Germinal center (tissue), 1 donor: ENCODE results near the gene DLX4.
A peak's percentile ranks its signal among the peaks of the same experiment; 100 is the strongest.

ENCODE experiments used
- DNase-seq: peaks from one replicate; pipeline ENCODE4 v3.0.0; 2012; ENCODE audit warnings: mixed read lengths, low spot score

The DLX4 gene

GRCh38 chr17:49987290-49987585 lies 18.2 kb downstream of the DLX4 start:
- no peak for DNase-seq

- DNase-seq: no peak
Measured at GRCh38 chr17:49987681-49988441, 18.9 kb downstream of the DLX4 start.

DNA sequence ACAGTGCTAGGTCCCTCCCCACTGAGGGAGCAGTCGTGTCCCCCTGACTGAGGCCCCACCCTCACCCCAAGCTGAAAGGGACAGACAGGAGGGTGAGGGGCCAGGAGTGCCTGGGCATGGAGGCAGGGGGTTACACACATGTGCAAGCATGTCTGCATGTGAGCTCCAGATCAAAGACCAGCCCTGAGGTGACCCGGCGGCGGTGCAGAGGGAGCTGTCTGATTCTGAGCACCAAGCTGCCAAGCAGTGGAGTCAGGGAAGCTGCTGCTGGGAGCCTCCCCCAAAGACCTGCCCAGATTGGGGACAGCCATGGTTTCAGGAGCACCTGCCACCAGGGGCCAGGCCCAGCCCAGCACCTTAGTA lies 20.5 kb downstream of the DLX4 start:
- DNase-seq: no peak

DNA sequence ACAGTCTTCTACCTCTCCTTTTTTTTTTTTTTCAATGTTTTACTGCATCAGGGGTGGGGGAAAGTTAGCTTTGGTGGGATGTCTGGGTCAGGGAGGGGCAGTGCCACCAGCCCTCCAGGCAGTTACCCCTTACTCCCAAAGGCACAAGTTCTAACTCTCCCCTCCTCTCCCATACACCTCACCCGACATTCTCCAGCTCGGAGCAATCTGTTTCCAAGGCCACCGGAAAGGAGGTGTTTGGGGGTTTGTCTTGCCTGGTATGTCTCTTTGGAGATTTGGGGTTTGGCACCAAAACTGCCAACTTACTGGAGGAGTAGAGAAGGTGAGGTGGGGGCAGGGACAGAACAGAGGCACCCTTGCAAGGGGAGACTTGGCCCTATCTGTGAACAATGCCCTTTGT lies 21.3 kb downstream of the DLX4 start:
- no peak for DNase-seq

GRCh38 chr17:49990921-49991320 lies 21.9 kb downstream of the DLX4 start:
- DNase-seq: no peak

GRCh38 chr17:49991409-49991808 lies 22.4 kb downstream of the DLX4 start:
- DNase-seq: no peak

GRCh38 chr17:49992191-49992932 lies 23.4 kb downstream of the DLX4 start:
- no peak for DNase-seq

DNA sequence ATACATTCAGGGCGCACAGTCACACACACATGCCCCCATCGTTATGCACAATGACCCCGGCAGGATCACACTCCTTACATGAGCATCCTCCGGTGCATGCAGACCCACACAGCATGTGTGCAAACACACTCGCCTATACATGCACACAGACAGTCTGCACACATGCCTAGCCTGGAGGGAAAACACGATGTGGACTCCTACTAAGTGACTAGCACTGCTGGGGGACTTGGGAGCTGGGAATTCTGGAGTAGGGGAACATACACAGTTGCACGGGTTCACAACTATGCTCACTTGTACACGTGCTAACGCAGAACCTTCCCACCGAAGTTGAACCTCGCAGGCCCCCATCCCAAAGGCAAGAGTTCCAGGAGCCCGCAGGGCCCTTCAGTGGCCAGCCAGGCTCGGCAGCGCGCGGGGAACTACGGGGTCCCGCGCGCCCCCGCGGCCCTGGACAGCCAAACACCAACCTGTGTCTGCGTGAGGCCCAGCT lies 24.0 kb downstream of the DLX4 start:
- DNase-seq: no peak

DNA sequence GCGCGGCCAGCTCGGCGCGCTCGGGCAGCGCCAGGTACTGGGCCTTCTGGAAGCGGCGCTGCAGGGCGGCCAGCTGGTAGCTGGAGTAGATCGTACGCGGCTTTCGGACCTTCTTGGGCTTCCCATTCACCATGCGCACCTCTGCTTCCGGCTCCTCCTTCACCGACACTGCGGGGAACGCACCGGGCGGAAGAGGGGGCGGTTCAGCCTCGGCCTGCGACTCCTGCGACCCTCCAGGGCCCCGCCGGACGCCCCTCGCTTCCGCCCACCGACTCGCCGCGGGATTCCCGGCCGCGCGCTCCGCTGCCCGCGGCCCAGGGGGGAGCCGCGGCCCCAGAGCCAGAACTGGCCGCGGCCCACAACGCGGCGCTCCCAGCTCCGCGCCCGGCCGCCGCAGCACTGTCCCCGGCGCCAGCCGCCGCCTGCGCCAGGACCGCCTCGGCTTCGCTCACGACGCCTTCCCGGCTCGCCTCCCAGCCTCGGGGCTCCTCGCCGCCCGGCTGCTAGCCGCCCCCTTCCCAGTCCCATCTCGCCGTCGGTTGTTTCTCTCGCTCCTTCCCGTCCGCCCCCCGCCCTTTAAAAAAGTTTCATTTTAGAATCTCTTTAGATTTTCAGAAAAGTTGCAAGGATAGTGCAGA lies 24.6 kb downstream of the DLX4 start:
- DNase-seq: no peak

DNA sequence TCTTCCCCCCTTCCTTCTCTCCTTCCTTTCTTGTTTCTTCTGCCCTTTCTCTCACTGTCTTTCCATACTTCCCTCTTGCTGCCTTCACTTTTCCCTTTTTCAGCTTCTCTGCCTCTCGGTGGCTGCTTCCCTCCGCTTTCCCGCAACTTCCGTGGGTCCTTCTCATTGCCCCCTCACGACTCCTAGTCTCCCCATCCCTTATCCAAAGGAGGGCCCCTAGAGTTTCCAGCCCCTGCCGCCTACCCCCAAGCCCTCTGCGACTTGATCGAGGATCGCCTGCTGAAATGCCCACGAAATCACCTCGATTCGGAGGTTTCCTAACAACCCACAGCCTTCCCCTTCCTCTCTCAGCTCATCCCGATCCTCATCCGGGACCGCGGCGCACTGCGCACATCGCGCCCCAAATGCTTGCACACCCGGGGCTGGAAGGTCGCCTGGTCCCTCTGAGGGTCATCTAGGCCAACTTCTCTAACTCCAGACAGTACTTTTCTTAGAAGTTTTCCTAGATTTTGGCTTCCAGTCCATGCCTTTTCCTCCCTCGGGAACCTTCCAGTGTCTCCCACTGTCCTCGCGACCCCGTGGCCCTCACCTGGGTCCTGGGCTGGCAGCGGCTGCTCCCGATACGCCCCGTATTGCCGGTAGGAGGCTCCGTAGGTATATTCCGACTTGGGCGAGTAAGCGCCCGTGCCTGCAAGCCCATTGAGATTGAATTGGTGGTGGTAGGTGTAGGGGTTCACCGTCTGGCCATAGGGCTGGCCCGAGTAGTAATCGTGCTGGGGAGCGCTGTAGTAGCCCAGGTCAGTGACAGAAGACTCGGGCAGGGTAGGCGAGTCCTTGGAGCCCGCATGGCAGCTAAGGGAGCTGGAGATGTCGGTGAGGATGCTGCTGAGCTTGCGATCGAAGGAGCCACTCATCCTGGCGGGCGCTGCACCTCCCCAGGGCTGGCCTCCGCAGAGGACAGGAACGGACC lies 25.4 kb downstream of the DLX4 start:
- DNase-seq: no peak

DNA sequence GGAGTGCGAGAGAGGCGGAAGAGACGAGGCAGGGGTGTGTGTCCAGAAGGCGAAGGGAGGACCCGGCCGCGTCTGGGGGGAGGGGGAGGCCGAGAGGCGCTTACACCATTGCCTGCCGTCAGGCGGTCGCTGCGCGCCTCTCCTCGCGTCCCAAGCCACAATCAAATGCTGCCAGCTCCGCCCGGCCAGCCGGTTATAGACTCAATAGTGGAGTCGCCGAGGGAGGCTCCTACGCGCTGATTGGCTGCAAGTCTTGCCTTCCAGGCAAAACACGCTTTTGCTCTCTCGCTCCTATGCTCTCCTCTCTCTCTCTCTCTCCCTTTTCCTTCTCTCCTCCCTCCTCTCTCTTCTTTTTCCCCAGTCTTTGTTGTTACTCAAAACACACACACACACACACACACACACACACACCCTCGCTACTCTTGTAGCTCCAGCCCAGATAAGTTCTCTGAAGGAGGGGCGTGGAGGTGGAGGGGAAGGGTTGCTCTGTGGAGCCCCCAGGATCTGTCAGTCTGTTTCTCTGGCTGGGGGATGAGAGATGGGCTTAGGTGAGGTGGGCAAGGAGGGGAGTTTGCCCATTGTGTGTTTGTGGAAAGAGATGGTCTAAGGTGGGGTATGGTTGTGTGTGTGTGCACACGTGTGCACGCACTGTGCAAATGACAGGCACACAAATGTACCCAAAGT lies 26.2 kb downstream of the DLX4 start, which contains the start of gene DLX3:
Gene DLX3 (minus strand): TSS at position 170 of the 684 bp plus-strand sequence. CDS start 226 bp downstream, outside the sequence.
- DNase-seq: no peak

- DNase-seq: no peak
Measured at GRCh38 chr17:49996121-49996494, 27.1 kb downstream of the DLX4 start.

DNA sequence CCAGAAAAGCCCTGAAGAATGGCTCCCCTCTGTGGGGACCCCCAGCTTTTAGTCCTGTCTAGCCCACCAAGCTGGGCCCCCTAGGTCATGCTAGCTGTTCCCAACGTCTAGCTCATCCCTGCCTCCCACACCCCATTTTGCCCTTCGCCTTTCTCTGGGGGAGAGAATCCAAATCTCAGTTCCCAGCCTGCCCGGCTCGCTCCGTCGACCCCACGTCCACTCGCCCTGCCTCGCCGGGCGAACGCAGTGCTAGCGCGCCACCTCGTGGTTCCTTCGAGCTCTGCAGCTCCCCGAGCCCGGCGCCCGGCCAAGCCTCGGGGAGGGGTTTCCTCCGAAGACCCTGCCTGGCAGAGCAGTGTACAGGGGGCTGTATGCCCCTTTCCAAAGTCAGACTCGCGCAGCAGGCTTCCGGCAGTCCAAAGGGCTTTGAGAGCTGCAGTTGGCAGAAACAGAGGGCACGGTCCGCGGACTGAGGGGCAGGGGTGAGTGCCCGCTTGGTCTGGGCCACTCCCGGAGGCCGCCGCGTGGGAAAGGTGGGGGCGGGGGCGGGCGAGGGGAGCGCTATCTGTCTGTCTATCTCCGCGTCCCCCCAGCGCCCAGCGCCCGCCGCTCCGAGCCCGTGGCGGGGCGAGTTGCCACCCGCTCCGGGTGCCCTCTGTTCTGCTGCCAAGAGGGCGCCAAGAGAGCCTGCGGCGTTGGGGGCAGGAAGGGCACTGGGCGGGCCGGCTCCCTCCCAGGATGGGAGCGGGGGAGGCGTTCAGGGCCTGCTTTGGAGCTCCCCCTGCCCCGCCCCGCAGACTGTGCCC lies 27.7 kb downstream of the DLX4 start:
- DNase-seq: peak; percentile 74

DNA sequence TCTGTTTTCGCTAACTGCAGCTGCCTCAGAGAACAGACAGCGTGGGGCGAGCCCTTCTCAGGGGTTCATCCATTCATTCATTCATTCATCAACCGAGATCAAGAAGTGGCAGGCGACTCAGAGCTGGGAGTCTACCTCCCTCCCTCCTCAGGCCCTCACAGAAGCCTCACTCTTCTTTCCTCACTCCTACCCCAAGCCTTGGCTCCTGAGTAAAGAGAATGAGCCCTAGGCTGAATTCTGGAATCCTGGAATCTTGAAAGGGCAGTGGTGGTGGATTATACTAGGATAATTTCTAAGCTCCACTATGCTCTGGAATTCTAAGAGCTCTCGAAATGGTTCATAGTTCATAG lies 28.3 kb downstream of the DLX4 start:
- no peak for DNase-seq

- peak; percentile 87 for DNase-seq
Measured at GRCh38 chr17:49997773-49998703, 29.0 kb downstream of the DLX4 start.

- no peak for DNase-seq
Measured at GRCh38 chr17:49998836-49999511, 30.0 kb downstream of the DLX4 start.

- no peak for DNase-seq
Measured at GRCh38 chr17:50003911-50004310, 34.9 kb downstream of the DLX4 start.

DNA sequence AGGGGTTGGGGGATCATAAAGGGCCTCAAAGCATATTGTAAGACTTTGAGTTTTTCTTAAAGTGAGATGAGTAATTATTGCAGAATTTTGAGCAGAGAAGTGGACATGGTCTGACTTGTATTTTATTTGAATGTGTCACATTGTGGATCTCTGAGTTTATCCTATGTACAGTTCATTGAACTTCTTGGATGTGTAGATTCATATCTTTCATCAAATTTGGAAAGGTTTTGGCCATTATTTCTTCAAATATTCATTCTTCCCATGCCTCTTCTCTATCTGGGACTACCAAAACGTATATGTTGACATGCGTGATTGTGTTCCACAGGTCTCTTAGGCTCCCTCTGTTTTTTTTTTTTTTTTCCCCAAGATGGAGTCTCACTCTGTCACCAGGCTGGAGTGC lies 40.3 kb downstream of the DLX4 start:
- DNase-seq: no peak

DNA sequence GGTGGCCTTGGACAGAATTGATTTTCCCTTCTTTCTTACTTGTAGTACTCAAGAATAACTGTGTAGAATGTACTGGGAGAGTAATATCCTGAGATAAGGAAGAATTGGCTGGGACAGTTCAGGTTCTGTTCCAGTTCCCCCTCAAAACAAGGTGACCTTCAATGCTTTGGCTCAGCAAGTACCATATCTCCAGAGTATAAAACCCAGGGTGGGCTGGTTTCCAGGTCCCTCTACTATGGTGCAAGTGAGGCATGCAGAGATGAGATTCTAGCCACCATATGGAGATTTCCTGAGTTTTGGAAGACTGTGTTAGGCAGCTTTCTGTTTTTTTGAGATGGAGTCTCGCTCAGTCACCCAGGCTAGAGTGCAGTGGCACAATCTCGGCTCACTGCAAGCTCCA lies 44.1 kb downstream of the DLX4 start:
- no peak for DNase-seq
